ENCODE results near the gene ATP2A1. TPM values are rescaled to one million over a fixed set of nuclear protein-coding genes. Genes with fewer than 3 reads are reported as not detected.
A peak's percentile ranks its signal among the peaks of the same experiment; 100 is the strongest.

Gene ATP2A1
- total and polyA plus RNA-seq, 2 of the 8 experiments (the other 6 are each of a cell fraction or from before 2014, with no cell fraction given), result 1.7 to 2.4 TPM

- peak overlapping the region; percentile 66; the same call in 1 of the 2 replicates for H2BK5ac ChIP-seq (ENCODE audit: low read depth, low read length)
- FAIRE-seq (no peak), DNase-seq (ENCODE audit: low read depth in 1 of 2, low spot score in 2 of 2) (no peak)
- H2BK120ac ChIP-seq (replicated peaks; ENCODE audit: low read depth, low read length), result no peak overlapping the region
- no peaks in the 10 kb centered on the region; a peak in 1 of 7 replicates for H3K4me1 ChIP-seq (replicated peaks in 1 of 4; ENCODE audit: control insufficient read depth in 3 of 4, insufficient read depth in 4 of 4, low read length in 3 of 4)
- WGBS, 2 experiments (ENCODE audit: extremely low coverage in 1 of 2, insufficient coverage in 1 of 2, insufficient read length in 1 of 2, insufficient replicate concordance in 2 of 2, low coverage in 1 of 2, low lambda C conversion rate in 2 of 2, missing lambda C conversion rate in 1 of 2), result 94% methylated on average over 15 of the region's 15 CpGs; no CpG with 5 or more reads in 1 of the 2 experiments
- CTCF ChIA-PET (ENCODE audit: partially characterized antibody), result interaction anchor here (0.8 to 1.0 kb wide), 2 partner anchors 13 to 39 kb away, joined by 3 to 6 read pairs; no protein-coding TSS in a partner anchor
- H3K4me2 ChIP-seq (ENCODE audit: insufficient read depth in 1 of 2, low read depth in 2 of 2, low read length in 2 of 2), result no peak overlapping the region
- H3K14ac ChIP-seq (ENCODE audit: insufficient read length), result no peak overlapping the region
- TF ChIP-seq BACH1 (IDR thresholded peaks at IDR 0.05; ENCODE audit: low read length), result no peak
- H2BK12ac ChIP-seq (ENCODE audit: low read depth, low read length), result no peak overlapping the region
- no peaks in the 10 kb centered on the region for H3K27me3 ChIP-seq (replicated peaks in 1 of 4; ENCODE audit: control insufficient read depth in 3 of 4, extremely low read depth in 1 of 4, insufficient read depth in 3 of 4, low read length in 3 of 4)
- no peaks in the 10 kb centered on the region for H3K79me1 ChIP-seq (ENCODE audit: low read depth, low read length)
- no peak overlapping the region for H2AK5ac ChIP-seq (ENCODE audit: low read depth, low read length)
- H3K4me3 ChIP-seq (ENCODE audit: extremely low read depth in 1 of 4, insufficient read depth in 2 of 4, low read depth in 3 of 4, low read length in 4 of 4), result no peak overlapping the region
- H4K91ac ChIP-seq (replicated peaks; ENCODE audit: insufficient read length, low read length), result no peak overlapping the region
- H3K4ac ChIP-seq (replicated peaks; ENCODE audit: insufficient read length, low read depth, low read length), result no peak overlapping the region
- H2AFZ ChIP-seq (ENCODE audit: low read length), result no peak overlapping the region
- no peaks in the 10 kb centered on the region; a peak in 1 of 8 replicates for H3K36me3 ChIP-seq (ENCODE audit: control insufficient read depth in 2 of 4, insufficient read depth in 4 of 4, low read length in 3 of 4)
- H3K23ac ChIP-seq (ENCODE audit: insufficient read length), result no peak overlapping the region
- H4K5ac ChIP-seq (ENCODE audit: insufficient read length, low read depth, low read length), result no peak overlapping the region
- H3K18ac ChIP-seq (ENCODE audit: extremely low read depth, low read length), result no peak overlapping the region
- no peaks in the 10 kb centered on the region for H3K9me3 ChIP-seq (ENCODE audit: insufficient read depth in 2 of 2, low read depth in 1 of 2, low read length in 1 of 2)
- no peaks in the 10 kb centered on the region for H3K79me2 ChIP-seq (ENCODE audit: control insufficient read depth in 1 of 2, insufficient read depth in 2 of 2, low read length in 2 of 2)
- no peak overlapping the region for H2BK15ac ChIP-seq (ENCODE audit: low read length)
- no peak overlapping the region for H3K9ac ChIP-seq (replicated peaks in 1 of 4; ENCODE audit: extremely low read depth in 1 of 4, low read depth in 3 of 4, low read length in 3 of 4)
- POLR2A ChIA-PET (ENCODE audit: partially characterized antibody), result interaction anchor here (0.8 to 2.9 kb wide), 5 partner anchors 12 to 63 kb away, joined by 3 to 6 read pairs (median 4); no protein-coding TSS in a partner anchor
- no peak overlapping the region for H2BK20ac ChIP-seq (ENCODE audit: low read length)
- no peak overlapping the region for H3K27ac ChIP-seq (ENCODE audit: low read depth, low read length)
- H3K23me2 ChIP-seq (ENCODE audit: low read depth, low read length), result no peaks in the 10 kb centered on the region
- H4K20me1 ChIP-seq (replicated peaks in 1 of 2; ENCODE audit: control insufficient read depth in 1 of 2, insufficient read depth in 2 of 2, low read length in 2 of 2), result peaks cover 0 to 3% of the 10 kb centered on the region in 2 experiments
- H4K8ac ChIP-seq (ENCODE audit: extremely low read depth, insufficient read depth, low read length), result no peak overlapping the region
- no peak overlapping the region for H3K56ac ChIP-seq (replicated peaks; ENCODE audit: insufficient read length, low read depth, low read length)
Observed at GRCh38 chr16:28901862-28902261, 23.6 kb downstream of the ATP2A1 start.

All from H1 (cell line).